ENCODE measurements around the gene UFC1. TPM values are rescaled to one million over a fixed set of nuclear protein-coding genes. Genes with fewer than 3 reads are reported as not detected.

UFC1 gene
- total and polyA plus RNA-seq, 2 experiments from 2014 or later: 57.5 to 77.0 TPM

DNA sequence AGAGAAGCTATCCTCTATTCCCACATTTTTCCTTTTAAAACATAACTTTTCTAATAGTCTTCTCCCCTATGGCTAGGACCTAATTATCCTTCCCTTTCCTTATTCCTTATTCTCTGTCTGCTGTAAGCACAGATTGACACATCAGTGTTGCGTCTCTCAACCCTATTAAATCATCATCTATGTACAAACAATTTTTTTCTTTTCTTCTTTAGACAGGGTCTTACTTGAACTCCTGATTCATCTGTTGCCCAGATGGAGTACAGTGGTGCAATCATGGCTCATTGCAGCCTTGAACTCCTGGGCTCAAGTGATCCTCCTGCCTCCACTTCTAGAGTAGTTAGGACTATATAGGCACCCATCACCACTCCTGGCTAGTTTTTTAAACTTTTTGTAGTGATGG, 47.3 kb upstream of the UFC1 start:
- Histone ChIP-seq H3K79me2 (replicated peaks; ENCODE audit: insufficient read depth) (peaks cover 66% of the 10 kb centered on the region), H4K20me1 (replicated peaks; ENCODE audit: insufficient read depth) (peaks cover 28% of the 10 kb centered on the region), H3K27ac (ENCODE audit: low read depth) (no peak overlapping the region), H2AFZ (no peak overlapping the region), H3K36me3 (ENCODE audit: insufficient read depth) (no peaks in the 10 kb centered on the region; the same call in 1 of the 2 replicates), H3K9me2 (ENCODE audit: insufficient read depth) (no peaks in the 10 kb centered on the region), H3K27me3 (ENCODE audit: insufficient read depth) (no peaks in the 10 kb centered on the region), H3K4me2 (no peak overlapping the region), H3K4me3 (no peak overlapping the region), H3F3A (replicated peaks; ENCODE audit: low read depth) (0 out of 2 replicates have a peak, but pooled peaks cover 3% of the 10 kb centered on the region), H3K4me1 (ENCODE audit: insufficient read depth) (no peaks in the 10 kb centered on the region)
- Mint-ChIP-seq H3K27me3 (ENCODE audit: insufficient read depth, low read depth, poor library complexity) (no peaks in the 10 kb centered on the region), H3K9me3 (no peaks in the 10 kb centered on the region; the same call in 2 of the 3 replicates), H3K27ac (no peak overlapping the region), H3K4me1 (no peaks in the 10 kb centered on the region; the same call in 2 of the 3 replicates), H3K4me3 (no peak overlapping the region), H3K36me3 (ENCODE audit: low read depth) (peaks cover 10% of the 10 kb centered on the region)
- TF ChIP-seq EZH2phosphoT487 (IDR thresholded peaks at IDR 0.05; ENCODE audit: unreplicated experiment) (no peak), REST (IDR thresholded peaks at IDR 0.05; ENCODE audit: unreplicated experiment) (no peak), EZH2 (IDR thresholded peaks at IDR 0.05; ENCODE audit: low read depth, unreplicated experiment) (no peak), POLR2AphosphoS5 (IDR thresholded peaks at IDR 0.05; ENCODE audit: low read depth) (no peak), JUNB (IDR thresholded peaks at IDR 0.05; ENCODE audit: unreplicated experiment) (no peak), ZNF331 (CRISPR knock-in tag; IDR thresholded peaks at IDR 0.05; ENCODE audit: low read depth) (no peak), NANOG (IDR thresholded peaks at IDR 0.05; ENCODE audit: borderline replicate concordance) (no peak), ZNF114 (CRISPR knock-in tag; IDR thresholded peaks at IDR 0.05) (no peak)
- TF ChIP-seq, protein P1, sequence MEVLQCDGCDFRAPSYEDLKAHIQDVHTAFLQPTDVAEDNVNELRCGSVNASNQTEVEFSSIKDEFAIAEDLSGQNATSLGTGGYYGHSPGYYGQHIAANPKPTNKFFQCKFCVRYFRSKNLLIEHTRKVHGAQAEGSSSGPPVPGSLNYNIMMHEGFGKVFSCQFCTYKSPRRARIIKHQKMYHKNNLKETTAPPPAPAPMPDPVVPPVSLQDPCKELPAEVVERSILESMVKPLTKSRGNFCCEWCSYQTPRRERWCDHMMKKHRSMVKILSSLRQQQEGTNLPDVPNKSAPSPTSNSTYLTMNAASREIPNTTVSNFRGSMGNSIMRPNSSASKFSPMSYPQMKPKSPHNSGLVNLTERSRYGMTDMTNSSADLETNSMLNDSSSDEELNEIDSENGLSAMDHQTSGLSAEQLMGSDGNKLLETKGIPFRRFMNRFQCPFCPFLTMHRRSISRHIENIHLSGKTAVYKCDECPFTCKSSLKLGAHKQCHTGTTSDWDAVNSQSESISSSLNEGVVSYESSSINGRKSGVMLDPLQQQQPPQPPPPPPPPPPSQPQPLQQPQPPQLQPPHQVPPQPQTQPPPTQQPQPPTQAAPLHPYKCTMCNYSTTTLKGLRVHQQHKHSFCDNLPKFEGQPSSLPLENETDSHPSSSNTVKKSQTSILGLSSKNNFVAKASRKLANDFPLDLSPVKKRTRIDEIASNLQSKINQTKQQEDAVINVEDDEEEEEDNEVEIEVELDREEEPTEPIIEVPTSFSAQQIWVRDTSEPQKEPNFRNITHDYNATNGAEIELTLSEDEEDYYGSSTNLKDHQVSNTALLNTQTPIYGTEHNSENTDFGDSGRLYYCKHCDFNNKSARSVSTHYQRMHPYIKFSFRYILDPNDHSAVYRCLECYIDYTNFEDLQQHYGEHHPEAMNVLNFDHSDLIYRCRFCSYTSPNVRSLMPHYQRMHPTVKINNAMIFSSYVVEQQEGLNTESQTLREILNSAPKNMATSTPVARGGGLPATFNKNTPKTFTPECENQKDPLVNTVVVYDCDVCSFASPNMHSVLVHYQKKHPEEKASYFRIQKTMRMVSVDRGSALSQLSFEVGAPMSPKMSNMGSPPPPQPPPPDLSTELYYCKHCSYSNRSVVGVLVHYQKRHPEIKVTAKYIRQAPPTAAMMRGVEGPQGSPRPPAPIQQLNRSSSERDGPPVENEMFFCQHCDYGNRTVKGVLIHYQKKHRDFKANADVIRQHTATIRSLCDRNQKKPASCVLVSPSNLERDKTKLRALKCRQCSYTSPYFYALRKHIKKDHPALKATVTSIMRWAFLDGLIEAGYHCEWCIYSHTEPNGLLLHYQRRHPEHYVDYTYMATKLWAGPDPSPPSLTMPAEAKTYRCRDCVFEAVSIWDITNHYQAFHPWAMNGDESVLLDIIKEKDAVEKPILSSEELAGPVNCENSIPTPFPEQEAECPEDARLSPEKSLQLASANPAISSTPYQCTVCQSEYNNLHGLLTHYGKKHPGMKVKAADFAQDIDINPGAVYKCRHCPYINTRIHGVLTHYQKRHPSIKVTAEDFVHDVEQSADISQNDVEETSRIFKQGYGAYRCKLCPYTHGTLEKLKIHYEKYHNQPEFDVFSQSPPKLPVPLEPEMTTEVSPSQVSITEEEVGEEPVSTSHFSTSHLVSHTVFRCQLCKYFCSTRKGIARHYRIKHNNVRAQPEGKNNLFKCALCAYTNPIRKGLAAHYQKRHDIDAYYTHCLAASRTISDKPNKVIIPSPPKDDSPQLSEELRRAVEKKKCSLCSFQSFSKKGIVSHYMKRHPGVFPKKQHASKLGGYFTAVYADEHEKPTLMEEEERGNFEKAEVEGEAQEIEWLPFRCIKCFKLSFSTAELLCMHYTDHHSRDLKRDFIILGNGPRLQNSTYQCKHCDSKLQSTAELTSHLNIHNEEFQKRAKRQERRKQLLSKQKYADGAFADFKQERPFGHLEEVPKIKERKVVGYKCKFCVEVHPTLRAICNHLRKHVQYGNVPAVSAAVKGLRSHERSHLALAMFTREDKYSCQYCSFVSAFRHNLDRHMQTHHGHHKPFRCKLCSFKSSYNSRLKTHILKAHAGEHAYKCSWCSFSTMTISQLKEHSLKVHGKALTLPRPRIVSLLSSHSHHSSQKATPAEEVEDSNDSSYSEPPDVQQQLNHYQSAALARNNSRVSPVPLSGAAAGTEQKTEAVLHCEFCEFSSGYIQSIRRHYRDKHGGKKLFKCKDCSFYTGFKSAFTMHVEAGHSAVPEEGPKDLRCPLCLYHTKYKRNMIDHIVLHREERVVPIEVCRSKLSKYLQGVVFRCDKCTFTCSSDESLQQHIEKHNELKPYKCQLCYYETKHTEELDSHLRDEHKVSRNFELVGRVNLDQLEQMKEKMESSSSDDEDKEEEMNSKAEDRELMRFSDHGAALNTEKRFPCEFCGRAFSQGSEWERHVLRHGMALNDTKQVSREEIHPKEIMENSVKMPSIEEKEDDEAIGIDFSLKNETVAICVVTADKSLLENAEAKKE (CRISPR knock-in tag; IDR thresholded peaks at IDR 0.05): no peak
- ATAC-seq (no peak), DNase-seq (ENCODE audit: low spot score) (no peak)
